OCI-LY1 (cell line): ENCODE measurements around the gene UST.

Experiments used
- H2AFZ ChIP-seq: fragments of 200-600 bp; sonication (generic), shearing (Covaris generic); 2 replicates; pipeline ENCODE4 v1.6.0; 2014; ENCODE audit warnings: antibody characterized with exemption, mild to moderate bottlenecking, low read length
- H3F3A ChIP-seq: fragments of 200-600 bp; sonication (generic), shearing (Covaris generic); 2 replicates; pipeline ENCODE4 v1.6.0; 2014; ENCODE audit warnings: mild to moderate bottlenecking, antibody characterized with exemption, low read length, moderate library complexity; ENCODE audit not compliant: insufficient read depth
- H3K27ac ChIP-seq: fragments of 200-600 bp; sonication (generic); 2 replicates; pipeline ENCODE4 v1.5.1; 2014; ENCODE audit warnings: low read length, mixed run types, mild to moderate bottlenecking, low read depth; ENCODE audit not compliant: poor library complexity, severe bottlenecking
- H3K27me3 ChIP-seq: fragments of 200-600 bp; sonication (generic); 2 replicates; pipeline ENCODE4 v1.6.0; 2014; ENCODE audit warnings: antibody characterized with exemption, mild to moderate bottlenecking, low read length, moderate library complexity; ENCODE audit not compliant: insufficient read depth
- H3K36me3 ChIP-seq: fragments of 200-600 bp; sonication (generic); 2 replicates; pipeline ENCODE4 v1.6.1; 2014; ENCODE audit warnings: mild to moderate bottlenecking, antibody characterized with exemption, low read length, moderate library complexity, mixed read lengths; ENCODE audit not compliant: insufficient read depth
- H3K4me1 ChIP-seq: fragments of 200-600 bp; sonication (generic); 2 replicates; pipeline ENCODE4 v1.5.1; 2014; ENCODE audit warnings: mild to moderate bottlenecking, low read length, moderate library complexity; ENCODE audit not compliant: insufficient read depth, severe bottlenecking
- H3K4me2 ChIP-seq: fragments of 200-600 bp; sonication (generic), shearing (Covaris generic); 2 replicates; pipeline ENCODE4 v1.6.1; 2014; ENCODE audit warnings: low read length
- H3K4me3 ChIP-seq: fragments of 200-600 bp; sonication (generic); 2 replicates; pipeline ENCODE4 v1.5.1; 2014; ENCODE audit warnings: low read length, low read depth, mild to moderate bottlenecking, mixed read lengths; ENCODE audit not compliant: poor library complexity, severe bottlenecking
- H3K79me2 ChIP-seq: fragments of 200-600 bp; shearing (Covaris generic); 2 replicates; pipeline ENCODE4 v1.6.1; 2016; ENCODE audit warnings: mixed run types, low read length, mixed read lengths; ENCODE audit not compliant: insufficient read depth
- H3K9ac ChIP-seq: fragments of 200-600 bp; sonication (generic), shearing (Covaris generic); 2 replicates; pipeline ENCODE4 v1.6.1; 2014; ENCODE audit warnings: mild to moderate bottlenecking, low read length, mixed read lengths
- H3K9me2 ChIP-seq: fragments of 200-600 bp; sonication (generic), shearing (Covaris generic); 2 replicates; pipeline ENCODE4 v1.6.1; 2014; ENCODE audit warnings: low read depth, mild to moderate bottlenecking, low read length, mixed read lengths
- H3K9me3 ChIP-seq: fragments of 200-600 bp; shearing (Covaris generic); 2 replicates; pipeline ENCODE4 v1.6.1; 2014; ENCODE audit warnings: low read length, mixed read lengths
- H4K20me1 ChIP-seq: fragments of 200-600 bp; sonication (generic), shearing (Covaris generic); 2 replicates; pipeline ENCODE4 v1.6.0; 2016; ENCODE audit warnings: mild to moderate bottlenecking, low read length; ENCODE audit not compliant: insufficient read depth
- EZH2 ChIP-seq: fragments of 200-600 bp; sonication (generic), shearing (Covaris generic); IDR thresholded peaks from 2 replicates; pipeline ENCODE4 v1.8.0; 2017; ENCODE audit warnings: borderline replicate concordance, mixed run types, mild to moderate bottlenecking, antibody characterized with exemption, low read length, moderate library complexity, mixed read lengths
- TF ChIP-seq, protein P1 (sequence below): fragments of 200-600 bp; sonication (generic), shearing (Covaris generic); IDR thresholded peaks from 2 replicates; pipeline ENCODE4 v1.5.1; 2017; ENCODE audit warnings: mild to moderate bottlenecking, antibody characterized with exemption, low read length, moderate library complexity, mixed read lengths

Gene UST

DNA sequence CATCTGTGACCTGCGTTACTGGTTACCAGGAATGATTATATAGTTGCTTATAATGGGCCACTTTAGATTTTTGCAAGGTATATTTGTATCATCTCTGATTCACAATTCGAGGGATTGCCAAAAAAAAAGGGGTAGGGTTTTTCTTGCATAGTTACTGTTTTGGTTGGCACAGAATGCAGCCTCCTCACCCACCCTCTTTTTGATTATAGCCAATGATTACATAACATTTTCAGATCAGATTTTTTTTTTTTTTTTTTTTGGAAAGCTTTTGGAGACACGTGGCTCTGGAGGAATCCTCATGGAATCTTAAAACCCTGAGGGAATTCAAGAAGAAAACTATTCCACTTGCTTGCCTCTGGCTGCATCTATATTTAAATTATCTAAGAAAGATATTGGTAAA, 53.7 kb downstream of the UST start:
- H3F3A ChIP-seq: no peaks in the 10 kb centered on the region
- no peaks in the 10 kb centered on the region for H3K27me3 ChIP-seq
- H3K9ac ChIP-seq: no peak overlapping the region
- H2AFZ ChIP-seq: no peak overlapping the region
- no peaks in the 10 kb centered on the region for H3K4me1 ChIP-seq
- no peaks in the 10 kb centered on the region for H3K9me2 ChIP-seq
- no peaks in the 10 kb centered on the region for H4K20me1 ChIP-seq
- no peaks in the 10 kb centered on the region for H3K9me3 ChIP-seq
- no peak overlapping the region for H3K4me2 ChIP-seq
- H3K27ac ChIP-seq: no peak overlapping the region
- no peaks in the 10 kb centered on the region for H3K36me3 ChIP-seq
- TF ChIP-seq, protein P1, sequence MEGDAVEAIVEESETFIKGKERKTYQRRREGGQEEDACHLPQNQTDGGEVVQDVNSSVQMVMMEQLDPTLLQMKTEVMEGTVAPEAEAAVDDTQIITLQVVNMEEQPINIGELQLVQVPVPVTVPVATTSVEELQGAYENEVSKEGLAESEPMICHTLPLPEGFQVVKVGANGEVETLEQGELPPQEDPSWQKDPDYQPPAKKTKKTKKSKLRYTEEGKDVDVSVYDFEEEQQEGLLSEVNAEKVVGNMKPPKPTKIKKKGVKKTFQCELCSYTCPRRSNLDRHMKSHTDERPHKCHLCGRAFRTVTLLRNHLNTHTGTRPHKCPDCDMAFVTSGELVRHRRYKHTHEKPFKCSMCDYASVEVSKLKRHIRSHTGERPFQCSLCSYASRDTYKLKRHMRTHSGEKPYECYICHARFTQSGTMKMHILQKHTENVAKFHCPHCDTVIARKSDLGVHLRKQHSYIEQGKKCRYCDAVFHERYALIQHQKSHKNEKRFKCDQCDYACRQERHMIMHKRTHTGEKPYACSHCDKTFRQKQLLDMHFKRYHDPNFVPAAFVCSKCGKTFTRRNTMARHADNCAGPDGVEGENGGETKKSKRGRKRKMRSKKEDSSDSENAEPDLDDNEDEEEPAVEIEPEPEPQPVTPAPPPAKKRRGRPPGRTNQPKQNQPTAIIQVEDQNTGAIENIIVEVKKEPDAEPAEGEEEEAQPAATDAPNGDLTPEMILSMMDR: no peak
- no peak for TF ChIP-seq EZH2
- H3K4me3 ChIP-seq: no peak overlapping the region
- no peaks in the 10 kb centered on the region for H3K79me2 ChIP-seq

DNA sequence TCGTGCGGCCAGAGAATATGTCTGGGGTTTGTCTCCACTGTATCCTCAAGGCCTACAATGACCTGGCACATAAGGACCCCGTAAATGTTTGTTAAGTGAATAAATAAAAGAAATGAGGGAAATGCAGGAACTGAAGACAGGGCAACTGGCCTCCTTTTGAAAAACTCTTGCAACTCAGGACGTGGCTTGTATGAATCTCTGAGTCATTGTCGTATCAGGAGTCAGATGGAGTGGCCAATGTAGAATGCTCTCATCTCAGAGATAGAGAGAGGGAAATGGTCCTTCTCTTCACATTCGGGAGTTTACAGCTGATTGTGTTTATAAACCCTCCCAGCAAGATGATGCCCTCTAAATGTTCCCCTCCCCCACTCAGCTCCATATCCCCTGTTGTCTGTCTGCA, 57.1 kb downstream of the UST start:
- no peak overlapping the region for H3K4me2 ChIP-seq

DNA sequence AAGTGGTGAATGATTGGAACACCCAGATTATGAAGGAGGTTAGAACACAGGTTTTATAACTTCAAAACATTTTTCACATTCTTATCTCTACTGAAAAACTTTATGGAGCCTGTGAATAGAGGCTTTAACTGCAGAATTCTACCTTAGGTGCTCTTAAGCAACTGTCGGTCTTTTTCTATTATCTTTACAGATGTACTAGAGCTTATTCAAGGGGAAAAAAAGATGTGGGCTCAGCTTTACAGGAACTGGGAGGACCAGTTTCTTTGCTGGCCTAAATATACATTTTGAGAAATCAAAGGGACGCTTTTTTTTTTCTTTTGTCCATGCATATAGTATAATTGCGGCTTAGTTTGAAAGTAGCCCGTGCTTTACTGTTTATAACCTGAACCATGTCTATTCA, 58.9 kb downstream of the UST start:
- TF ChIP-seq, protein P1: no peak
- TF ChIP-seq EZH2: no peak
- Histone ChIP-seq H3K36me3 (no peaks in the 10 kb centered on the region), H3K79me2 (no peaks in the 10 kb centered on the region), H3K4me1 (no peaks in the 10 kb centered on the region), H4K20me1 (no peaks in the 10 kb centered on the region), H3K9ac (no peak overlapping the region), H3K9me2 (no peaks in the 10 kb centered on the region), H3K9me3 (no peaks in the 10 kb centered on the region), H3K4me2 (no peak overlapping the region), H2AFZ (no peak overlapping the region), H3K27ac (no peak overlapping the region), H3K27me3 (no peaks in the 10 kb centered on the region), H3F3A (no peaks in the 10 kb centered on the region), H3K4me3 (no peak overlapping the region)

More for the DNA sequence above, 57.1 kb downstream of the UST start:
- Histone ChIP-seq H3F3A (no peaks in the 10 kb centered on the region), H3K9me3 (no peaks in the 10 kb centered on the region), H4K20me1 (no peaks in the 10 kb centered on the region), H3K36me3 (no peaks in the 10 kb centered on the region), H2AFZ (no peak overlapping the region), H3K9me2 (no peaks in the 10 kb centered on the region), H3K4me1 (no peaks in the 10 kb centered on the region), H3K79me2 (no peaks in the 10 kb centered on the region), H3K9ac (no peak overlapping the region), H3K4me3 (no peak overlapping the region), H3K27me3 (no peaks in the 10 kb centered on the region), H3K27ac (no peak overlapping the region)
- TF ChIP-seq EZH2: no peak
- TF ChIP-seq, protein P1: no peak
